ENCODE measurements around the gene CTPS2. TPM values are rescaled to one million over a fixed set of nuclear protein-coding genes. Genes with fewer than 3 reads are reported as not detected.

Gene CTPS2
- total RNA-seq, 1 experiment from 2014 or later: 3.8 TPM

DNA sequence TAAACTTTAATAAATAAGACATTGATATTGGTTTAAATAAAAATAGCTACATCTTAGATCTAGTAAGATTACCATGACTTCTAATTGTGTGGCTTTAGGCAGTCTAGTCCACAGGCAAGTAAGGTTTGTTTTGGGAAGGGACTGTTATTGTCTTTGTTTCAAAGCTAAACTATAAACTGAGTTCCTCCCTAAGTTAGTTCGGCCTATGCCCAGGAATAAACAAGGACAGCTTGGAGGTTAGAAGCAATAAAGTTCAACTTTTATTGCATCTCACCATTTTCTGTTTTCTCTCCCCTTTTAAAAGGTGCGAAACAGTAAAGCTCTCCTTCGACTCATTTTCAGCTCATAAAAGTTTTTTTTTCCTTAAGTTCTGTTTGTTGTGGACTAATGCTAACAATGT lies 133.0 kb downstream of the CTPS2 start:
- Histone ChIP-seq H3K27ac (ENCODE audit: low read length) (no peak overlapping the region), H3K36me3 (ENCODE audit: control insufficient read depth, insufficient read depth, low read length) (no peaks in the 10 kb centered on the region), H3K9me3 (ENCODE audit: control insufficient read depth, insufficient read depth, low read depth, low read length) (no peaks in the 10 kb centered on the region), H3K4me1 (ENCODE audit: control insufficient read depth, insufficient read depth, low read length) (no peaks in the 10 kb centered on the region), H3K27me3 (ENCODE audit: control insufficient read depth, insufficient read depth, low read length) (no peaks in the 10 kb centered on the region), H3K4me3 (ENCODE audit: low read depth in 2 of 2, low read length in 2 of 2) (no peak overlapping the region)
- ChIA-PET POLR2A (no interaction called here), CTCF (no interaction called here)
- intact Hi-C loops (cut with micrococcal nuclease; ENCODE audit: unreplicated experiment): no loop called here
- in situ Hi-C loops (cut with HindIII; ENCODE audit: low pct_unique_long_range_greater_than_20kb, low sequenced_read_pairs): no loop called here
- TF ChIP-seq, protein P1, sequence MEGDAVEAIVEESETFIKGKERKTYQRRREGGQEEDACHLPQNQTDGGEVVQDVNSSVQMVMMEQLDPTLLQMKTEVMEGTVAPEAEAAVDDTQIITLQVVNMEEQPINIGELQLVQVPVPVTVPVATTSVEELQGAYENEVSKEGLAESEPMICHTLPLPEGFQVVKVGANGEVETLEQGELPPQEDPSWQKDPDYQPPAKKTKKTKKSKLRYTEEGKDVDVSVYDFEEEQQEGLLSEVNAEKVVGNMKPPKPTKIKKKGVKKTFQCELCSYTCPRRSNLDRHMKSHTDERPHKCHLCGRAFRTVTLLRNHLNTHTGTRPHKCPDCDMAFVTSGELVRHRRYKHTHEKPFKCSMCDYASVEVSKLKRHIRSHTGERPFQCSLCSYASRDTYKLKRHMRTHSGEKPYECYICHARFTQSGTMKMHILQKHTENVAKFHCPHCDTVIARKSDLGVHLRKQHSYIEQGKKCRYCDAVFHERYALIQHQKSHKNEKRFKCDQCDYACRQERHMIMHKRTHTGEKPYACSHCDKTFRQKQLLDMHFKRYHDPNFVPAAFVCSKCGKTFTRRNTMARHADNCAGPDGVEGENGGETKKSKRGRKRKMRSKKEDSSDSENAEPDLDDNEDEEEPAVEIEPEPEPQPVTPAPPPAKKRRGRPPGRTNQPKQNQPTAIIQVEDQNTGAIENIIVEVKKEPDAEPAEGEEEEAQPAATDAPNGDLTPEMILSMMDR (IDR thresholded peaks at IDR 0.05): no peak
- TF ChIP-seq TCF7L2 (IDR thresholded peaks at IDR 0.05; ENCODE audit: low read depth, low read length) (no peak), SIN3A (IDR thresholded peaks at IDR 0.05; ENCODE audit: borderline replicate concordance, insufficient read depth, low read depth, low read length) (no peak), POLR2AphosphoS5 (IDR thresholded peaks at IDR 0.05; ENCODE audit: low read depth, low read length) (no peak)
- TF ChIP-seq, protein P2, sequence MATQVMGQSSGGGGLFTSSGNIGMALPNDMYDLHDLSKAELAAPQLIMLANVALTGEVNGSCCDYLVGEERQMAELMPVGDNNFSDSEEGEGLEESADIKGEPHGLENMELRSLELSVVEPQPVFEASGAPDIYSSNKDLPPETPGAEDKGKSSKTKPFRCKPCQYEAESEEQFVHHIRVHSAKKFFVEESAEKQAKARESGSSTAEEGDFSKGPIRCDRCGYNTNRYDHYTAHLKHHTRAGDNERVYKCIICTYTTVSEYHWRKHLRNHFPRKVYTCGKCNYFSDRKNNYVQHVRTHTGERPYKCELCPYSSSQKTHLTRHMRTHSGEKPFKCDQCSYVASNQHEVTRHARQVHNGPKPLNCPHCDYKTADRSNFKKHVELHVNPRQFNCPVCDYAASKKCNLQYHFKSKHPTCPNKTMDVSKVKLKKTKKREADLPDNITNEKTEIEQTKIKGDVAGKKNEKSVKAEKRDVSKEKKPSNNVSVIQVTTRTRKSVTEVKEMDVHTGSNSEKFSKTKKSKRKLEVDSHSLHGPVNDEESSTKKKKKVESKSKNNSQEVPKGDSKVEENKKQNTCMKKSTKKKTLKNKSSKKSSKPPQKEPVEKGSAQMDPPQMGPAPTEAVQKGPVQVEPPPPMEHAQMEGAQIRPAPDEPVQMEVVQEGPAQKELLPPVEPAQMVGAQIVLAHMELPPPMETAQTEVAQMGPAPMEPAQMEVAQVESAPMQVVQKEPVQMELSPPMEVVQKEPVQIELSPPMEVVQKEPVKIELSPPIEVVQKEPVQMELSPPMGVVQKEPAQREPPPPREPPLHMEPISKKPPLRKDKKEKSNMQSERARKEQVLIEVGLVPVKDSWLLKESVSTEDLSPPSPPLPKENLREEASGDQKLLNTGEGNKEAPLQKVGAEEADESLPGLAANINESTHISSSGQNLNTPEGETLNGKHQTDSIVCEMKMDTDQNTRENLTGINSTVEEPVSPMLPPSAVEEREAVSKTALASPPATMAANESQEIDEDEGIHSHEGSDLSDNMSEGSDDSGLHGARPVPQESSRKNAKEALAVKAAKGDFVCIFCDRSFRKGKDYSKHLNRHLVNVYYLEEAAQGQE (IDR thresholded peaks at IDR 0.05; ENCODE audit: insufficient read depth in 1 of 2, low read depth in 2 of 2, low read length in 1 of 2): no peak
- no TSS peak for BruUV-seq (replicated peaks)
- no peak for DNase-seq (ENCODE audit: low read depth, low spot score)
- ATAC-seq: no peak

DNA sequence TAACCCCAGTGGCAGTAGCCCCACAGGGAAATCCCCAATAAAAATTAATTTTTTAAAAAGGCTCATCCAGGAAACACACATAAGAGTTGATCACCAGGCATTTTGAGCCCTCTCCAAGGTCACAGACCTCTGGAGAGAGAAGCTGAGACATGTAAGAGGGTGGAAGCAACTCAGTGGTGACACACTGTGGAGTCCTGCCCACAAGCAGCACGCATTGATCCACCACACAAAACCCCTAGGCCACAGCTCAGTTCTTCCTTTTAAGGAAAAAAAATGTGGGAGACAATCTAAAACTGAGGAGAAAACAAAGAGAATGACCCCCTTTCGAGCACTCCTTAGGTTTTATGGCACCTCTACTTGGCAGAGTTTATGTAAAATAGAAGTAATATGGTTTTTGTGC lies 134.3 kb downstream of the CTPS2 start:
- Histone ChIP-seq H3K27ac (ENCODE audit: low read length) (no peak overlapping the region), H3K27me3 (ENCODE audit: control insufficient read depth, insufficient read depth, low read length) (no peaks in the 10 kb centered on the region), H3K9me3 (ENCODE audit: control insufficient read depth, insufficient read depth, low read depth, low read length) (no peaks in the 10 kb centered on the region), H3K4me3 (ENCODE audit: low read depth in 2 of 2, low read length in 2 of 2) (no peak overlapping the region), H3K4me1 (ENCODE audit: control insufficient read depth, insufficient read depth, low read length) (no peaks in the 10 kb centered on the region), H3K36me3 (ENCODE audit: control insufficient read depth, insufficient read depth, low read length) (no peaks in the 10 kb centered on the region)
- intact Hi-C loops (cut with micrococcal nuclease; ENCODE audit: unreplicated experiment) (no loop called here), in situ Hi-C loops (cut with HindIII; ENCODE audit: low pct_unique_long_range_greater_than_20kb, low sequenced_read_pairs) (no loop called here)
- ChIA-PET POLR2A (no interaction called here), CTCF (no interaction called here)
- TF ChIP-seq POLR2AphosphoS5 (IDR thresholded peaks at IDR 0.05; ENCODE audit: low read depth, low read length) (no peak), SIN3A (IDR thresholded peaks at IDR 0.05; ENCODE audit: borderline replicate concordance, insufficient read depth, low read depth, low read length) (no peak)
- TF ChIP-seq, protein P1 (IDR thresholded peaks at IDR 0.05): no peak
- TF ChIP-seq, protein P2 (IDR thresholded peaks at IDR 0.05; ENCODE audit: insufficient read depth in 1 of 2, low read depth in 2 of 2, low read length in 1 of 2): no peak
- no peak for DNase-seq (ENCODE audit: low read depth, low spot score)
- no peak for ATAC-seq
- no TSS peak for BruUV-seq (replicated peaks)

All from Panc1 (cell line).